K562 (cell line): ENCODE data around the gene BEST4. TPM values are rescaled to one million over a fixed set of nuclear protein-coding genes. Genes with fewer than 3 reads are reported as not detected.

Experiments
- FOXA3 ChIP-seq, 2 experiments: fragments of 450-650 bp in 1 of 2; sonication (generic) in 1 of 2; formaldehyde crosslinking; IDR thresholded peaks in 1 of 2; conservative IDR thresholded peaks in 1 of 2; 2 replicates each; pipeline versions ENCODE4 v1.4.0 to v1.8.0; 2020 to 2022; ENCODE audit warnings: mild to moderate bottlenecking in 2 of 2, missing genetic modification reagents in 1 of 2
- L3MBTL2 ChIP-seq: fragments of 450-650 bp; IDR thresholded peaks from 2 replicates; pipeline ENCODE4 v1.6.1; 2016; ENCODE audit warnings: mild to moderate bottlenecking, moderate library complexity
- SMARCA4 ChIP-seq: fragments of 450-650 bp; IDR thresholded peaks from 2 replicates; pipeline ENCODE4 v1.6.1; 2016
- TEAD1 ChIP-seq, 2 experiments: fragments of 450-650 bp in 1 of 2; sonication (generic) in 1 of 2; formaldehyde crosslinking; IDR thresholded peaks; 2 replicates each; pipeline versions ENCODE4 v1.4.0 to v1.8.0; 2020 to 2022; ENCODE audit warnings: mild to moderate bottlenecking in 2 of 2, missing genetic modification reagents in 1 of 2
- ZNF217 ChIP-seq: sonication (generic); formaldehyde crosslinking; IDR thresholded peaks from 2 replicates; pipeline ENCODE4 v1.8.0; 2022; ENCODE audit warnings: mild to moderate bottlenecking, missing genetic modification reagents
- polyA plus RNA-seq, 8 experiments: library from polyadenylated mRNA; depleted of rRNA in 4 of 8; stranded (reverse) in 5 of 8; unstranded in 3 of 8; fragments of >200 nt; fragmentation: Nextera tagmentation in 2 of 8; fragmentation: Illumina TruSeq in 1 of 8; extraction: Ambion mirVana in 2 of 8; extraction: Trizol in 1 of 8; gene quantifications; 2 replicates each; pipeline versions ENCODE4 v1.2.1 to v1.2.3, GENCODE V29; 2011 to 2014; ENCODE audit warnings: inconsistent platforms in 1 of 8, missing spikeins in 1 of 8
- total RNA-seq, 7 experiments: library from RNA; depleted of rRNA in 6 of 7; stranded (reverse); fragments of >200 nt in 6 of 7; fragmentation: Illumina TruSeq in 2 of 7; extraction: Trizol in 2 of 7; gene quantifications; 2 replicates each; pipeline versions ENCODE4 v1.2.1 to v1.2.3, GENCODE V29; 2011 to 2021; ENCODE audit warnings: low replicate concordance in 1 of 7
- TF ChIP-seq, protein P1 (sequence below), 2 experiments: fragments of 250-450 bp in 1 of 2; fragments of 450-650 bp in 1 of 2; sonication (Bioruptor Pico) in 1 of 2; IDR thresholded peaks; 2 replicates each; pipeline versions ENCODE4 v1.6.1 to v1.8.0; 2016 to 2021; ENCODE audit warnings: mild to moderate bottlenecking in 2 of 2, moderate library complexity in 2 of 2, missing compliant biosample characterization in 1 of 2, missing genetic modification characterization in 1 of 2
- TF ChIP-seq, protein P2 (sequence below): sonication (generic); formaldehyde crosslinking; IDR thresholded peaks from 2 replicates; pipeline ENCODE4 v1.8.0; 2023; ENCODE audit warnings: mild to moderate bottlenecking, missing genetic modification reagents

BEST4 gene
- total and polyA plus RNA-seq, 9 of the 15 experiments (the other 6 are each of a cell fraction or from before 2014, with no cell fraction given): 0.07 to 0.11 TPM; not detected in 7

DNA sequence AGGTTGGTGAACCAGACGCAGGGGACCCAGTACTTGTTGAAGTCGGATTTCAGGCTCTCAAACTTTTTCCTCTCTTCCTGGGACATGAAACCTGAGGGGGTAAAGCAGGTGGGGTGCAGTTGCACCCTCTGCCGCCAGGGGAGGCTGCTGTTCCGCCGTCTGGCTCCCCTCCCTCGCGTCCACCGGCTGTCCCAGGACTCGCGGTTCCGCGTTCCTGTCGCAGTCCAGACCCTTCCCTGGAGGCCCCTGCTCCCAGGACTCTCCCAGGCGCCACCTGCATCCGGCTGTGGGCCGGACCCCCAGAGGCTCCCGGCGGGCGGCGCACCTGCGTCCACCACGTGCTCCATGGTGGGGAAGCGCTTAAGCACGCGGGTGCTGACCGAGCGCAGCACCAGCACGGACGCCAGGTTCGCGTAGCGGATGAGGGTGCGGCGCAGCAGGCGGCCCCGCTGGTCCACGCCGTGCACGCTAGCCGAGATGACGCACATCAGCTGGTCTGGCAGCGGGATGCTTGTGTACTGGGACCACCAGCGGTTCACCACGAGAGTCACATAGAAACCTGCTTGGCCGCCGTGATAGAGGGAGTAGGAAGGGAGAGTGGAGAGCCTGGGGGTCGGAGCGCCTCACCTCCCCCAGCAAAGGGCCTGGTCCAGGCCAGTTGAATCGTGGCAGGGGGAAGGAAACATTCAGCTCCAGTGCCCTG, 1.7 kb downstream of the BEST4 start (continued):
- TF ChIP-seq, protein P1, sequence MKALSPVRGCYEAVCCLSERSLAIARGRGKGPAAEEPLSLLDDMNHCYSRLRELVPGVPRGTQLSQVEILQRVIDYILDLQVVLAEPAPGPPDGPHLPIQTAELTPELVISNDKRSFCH (CRISPR knock-in tag; IDR thresholded peaks at IDR 0.05): no peak
- TF ChIP-seq, protein P1 (tag; IDR thresholded peaks at IDR 0.05): no peak
- TF ChIP-seq TEAD1 (CRISPR knock-in tag; IDR thresholded peaks at IDR 0.05): no peak
- no peak for TF ChIP-seq FOXA3 (CRISPR knock-in tag; conservative IDR thresholded peaks at IDR 0.05 in 1 of 2, IDR thresholded peaks at IDR 0.05 in 1 of 2)
- TF ChIP-seq ZNF217: no peak
- TF ChIP-seq L3MBTL2: peak; percentile 64; the same call in 1 of the 2 replicates
- no peak for TF ChIP-seq SMARCA4
- TF ChIP-seq, protein P2, sequence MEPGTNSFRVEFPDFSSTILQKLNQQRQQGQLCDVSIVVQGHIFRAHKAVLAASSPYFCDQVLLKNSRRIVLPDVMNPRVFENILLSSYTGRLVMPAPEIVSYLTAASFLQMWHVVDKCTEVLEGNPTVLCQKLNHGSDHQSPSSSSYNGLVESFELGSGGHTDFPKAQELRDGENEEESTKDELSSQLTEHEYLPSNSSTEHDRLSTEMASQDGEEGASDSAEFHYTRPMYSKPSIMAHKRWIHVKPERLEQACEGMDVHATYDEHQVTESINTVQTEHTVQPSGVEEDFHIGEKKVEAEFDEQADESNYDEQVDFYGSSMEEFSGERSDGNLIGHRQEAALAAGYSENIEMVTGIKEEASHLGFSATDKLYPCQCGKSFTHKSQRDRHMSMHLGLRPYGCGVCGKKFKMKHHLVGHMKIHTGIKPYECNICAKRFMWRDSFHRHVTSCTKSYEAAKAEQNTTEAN (CRISPR knock-in tag): no peak
